Heart left ventricle (tissue), 16 donors: ENCODE results near the gene TRIP12. TPM values are rescaled to one million over a fixed set of nuclear protein-coding genes. Genes with fewer than 3 reads are reported as not detected.

Experiments used
- ATAC-seq, 4 donors: fragments of 200-7000 bp; cut with Tn5 transposase; one replicate each; pipeline ENCODE4 v1.9.1; 2020 to 2022; ENCODE audit warnings: moderate library complexity in 4 of 4, mild to moderate bottlenecking in 3 of 4, moderate number of reproducible peaks in 1 of 4
- DNase-seq, 5 donors: peaks; one replicate each; pipeline ENCODE4 v3.0.0-alpha.2; 2020
- H3K27ac ChIP-seq, 12 donors: fragments of 200-600 bp; sonication (generic) in 4 of 12; one replicate each; pipeline versions ENCODE4 v1.5.0 to v1.8.0; 2016 to 2022; ENCODE audit warnings: mild to moderate bottlenecking in 2 of 12
- H3K27me3 ChIP-seq, 9 donors: fragments of 200-600 bp; sonication (generic) in 2 of 9; one replicate each; pipeline versions ENCODE4 v1.5.1 to v1.8.0; 2016 to 2022; ENCODE audit warnings: mild to moderate bottlenecking in 3 of 9
- H3K36me3 ChIP-seq, 9 donors: fragments of 200-600 bp; sonication (generic) in 2 of 9; one replicate each; pipeline versions ENCODE4 v1.5.0 to v1.8.0; 2018 to 2022; ENCODE audit warnings: mild to moderate bottlenecking in 2 of 9
- H3K4me1 ChIP-seq, 12 donors: fragments of 200-600 bp; sonication (generic) in 4 of 12; one replicate each; pipeline versions ENCODE4 v1.5.0 to v1.8.0; 2016 to 2022; ENCODE audit warnings: mild to moderate bottlenecking in 3 of 12
- H3K4me3 ChIP-seq, 12 donors: fragments of 200-600 bp; sonication (generic) in 4 of 12; one replicate each; pipeline versions ENCODE4 v1.5.0 to v1.8.0; 2017 to 2022; ENCODE audit warnings: mild to moderate bottlenecking in 9 of 12, moderate library complexity in 4 of 12
- H3K9me3 ChIP-seq, 12 donors: fragments of 200-600 bp; sonication (generic) in 4 of 12; one replicate each; pipeline versions ENCODE4 v1.5.0 to v1.8.0; 2016 to 2022; ENCODE audit warnings: mild to moderate bottlenecking in 1 of 12
- CTCF ChIP-seq, 12 donors: fragments of 200-600 bp; sonication (generic) in 4 of 12; IDR thresholded peaks; one replicate each; pipeline versions ENCODE4 v1.5.0 to v1.8.0; 2018 to 2022; ENCODE audit warnings: antibody characterized with exemption in 12 of 12, mild to moderate bottlenecking in 5 of 12
- POLR2A ChIP-seq, 2 donors: fragments of 450-650 bp; IDR thresholded peaks; one replicate each; pipeline ENCODE4 v1.6.1; 2017; ENCODE audit warnings: antibody characterized with exemption in 2 of 2, mild to moderate bottlenecking in 2 of 2, moderate library complexity in 2 of 2
- WGBS, 4 donors: extraction: QIAGEN DNeasy Blood & Tissue Kit in 2 of 4; methylation state at CpG; one replicate each; pipeline versions ENCODE4 v1.1.5 to v1.1.7; 2013 to 2018; 5-methylcytosine and 5-hydroxymethylcytosine counted together
- intact Hi-C, 10 donors: fragments of 100-400 bp; cut with DNase I; formaldehyde crosslinking; loops; one replicate each; pipeline versions ENCODE4 v1.11.1 to v1.14.2; 2022
- polyA plus RNA-seq, 2 donors: library from polyadenylated mRNA; stranded (reverse); fragments of 200-250 nt; gene quantifications; one replicate each; pipeline ENCODE4 v1.2.3, GENCODE V29; 2013
- total RNA-seq, 9 donors: library from RNA; depleted of rRNA in 2 of 9; stranded (reverse); fragments of >200 nt in 2 of 9; fragmentation: NEBNext Ultra II Directional in 3 of 9; extraction: Animal tissue kit (Norgen Biotek cat#: 25700) in 3 of 9; gene quantifications; one replicate each; pipeline versions ENCODE4 v1.1.0 to v1.2.4, GENCODE V29; 2016 to 2023
- donor health status: ischemic (EF 13 %, LVEDD 7.1; RV severe dilation, severe dysfunction).
- donor health status: healthy with polysubstance abuse.
- donor health status: DM: no; HTN: yes; CAD: no.
- donor health status: DM: no; HTN: no; CAD: no.
- donor health status: ischemic (EF 25% LVEDD 6.9; RV normal size, moderate dysfunction).
- donor health status: ischemic (EF 25% LVEDD 5.7; RV mildly dilated, moderate dysfunction).
- donor health status: healthy.
- donor health status: DM: yes; HTN: yes; CAD: no.
- donor health status: ischemic (EF 35%, LVEDD 5.7; RV mildly dilated, moderate dysfunction).
- donor health status: nonischemic (EF 11% LVEDD 7.7; RV severe dilation, severe dysfunction).
- donor health status: DM: yes; HTN: yes; CAD: no.
- donor health status: PGD.
- donor health status: ischemic (EF 29% LVEDD 5.4; RV normal size, mild dysfunction).
- donor health status: nonischemic (EF 23%, LVEDD 6.1; RV moderate dilation, normal function).

TRIP12 gene
- total and polyA plus RNA-seq, 11 donors = 16.1 to 245 (median 193) TPM

DNA sequence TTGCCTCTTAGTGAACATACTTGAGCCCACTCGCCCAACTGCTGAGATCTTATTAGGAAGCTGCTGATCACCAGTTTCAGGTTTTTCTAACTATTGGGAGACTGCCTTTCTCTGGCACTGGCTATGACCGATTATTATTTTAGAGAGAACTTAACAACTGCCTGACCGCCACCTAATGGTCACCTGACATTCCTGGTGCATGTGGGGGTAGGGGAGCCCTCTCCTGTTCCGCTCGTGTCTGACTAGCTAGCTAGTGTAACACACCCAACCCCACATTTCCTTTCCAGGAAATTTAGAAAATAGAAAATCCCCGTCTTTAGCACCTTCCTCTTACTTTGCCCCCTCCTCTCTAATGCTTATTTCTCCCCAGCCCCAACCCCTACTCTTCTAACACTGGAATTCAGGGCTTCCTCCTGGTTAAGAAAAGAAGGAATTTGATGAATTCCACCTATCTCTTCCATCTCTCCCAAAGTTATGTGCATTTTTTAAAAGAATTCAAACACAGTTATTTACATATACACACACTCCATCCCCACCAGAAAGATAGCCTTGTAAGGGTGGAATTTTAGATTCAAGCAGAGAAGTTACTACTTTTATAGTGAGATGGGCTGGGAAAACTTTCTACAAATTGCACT is 188.1 kb downstream of the TRIP12 start:
- ATAC-seq (no peak), DNase-seq (no peak)
- TF ChIP-seq CTCF (IDR thresholded peaks at IDR 0.05) = no peak
- TF ChIP-seq POLR2A (IDR thresholded peaks at IDR 0.05) = no peak
- peaks cover 0 to 3% (median 0%) of the 10 kb centered on the region in 12 donors for H3K4me1 ChIP-seq
- no peaks in the 10 kb centered on the region for H3K27me3 ChIP-seq
- intact Hi-C loops = no loop called here
- 70 to 77% (median 75%) methylated on average over 6 of the region's 6 CpGs for WGBS, 4 donors
- H3K4me3 ChIP-seq = no peak overlapping the region
- H3K27ac ChIP-seq = no peak overlapping the region
- H3K36me3 ChIP-seq = no peaks in the 10 kb centered on the region
- peaks cover 0 to 23% (median 12%) of the 10 kb centered on the region in 12 donors for H3K9me3 ChIP-seq

DNA sequence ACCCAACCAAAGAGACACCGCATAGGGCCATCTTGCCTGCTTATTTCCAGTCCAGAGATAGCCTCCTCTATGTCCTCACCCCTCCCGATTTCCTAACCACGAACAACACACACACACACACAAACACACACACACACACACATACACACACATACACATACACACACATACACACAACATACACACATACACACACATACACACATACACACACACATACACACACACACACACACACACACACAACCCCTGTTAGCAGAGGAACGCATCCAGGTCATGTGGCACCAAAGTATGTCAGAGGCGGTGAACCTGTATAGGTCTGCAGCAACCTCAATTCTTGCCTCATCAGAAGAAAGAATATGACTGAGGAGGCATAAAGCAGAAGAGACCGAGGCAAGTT is 188.9 kb downstream of the TRIP12 start:
- no peak for TF ChIP-seq CTCF (IDR thresholded peaks at IDR 0.05)
- TF ChIP-seq POLR2A (IDR thresholded peaks at IDR 0.05) = no peak
- H3K4me3 ChIP-seq = no peak overlapping the region
- ATAC-seq (no peak), DNase-seq (no peak)
- H3K36me3 ChIP-seq = no peaks in the 10 kb centered on the region
- 84 to 91% (median 91%) methylated on average over 6 of the region's 6 CpGs for WGBS, 4 donors
- no peak overlapping the region for H3K27ac ChIP-seq
- intact Hi-C loops = no loop called here
- H3K4me1 ChIP-seq = peaks cover 0 to 3% (median 0%) of the 10 kb centered on the region in 12 donors
- no peaks in the 10 kb centered on the region for H3K27me3 ChIP-seq
- H3K9me3 ChIP-seq = peaks cover 0 to 15% (median 6%) of the 10 kb centered on the region in 12 donors

DNA sequence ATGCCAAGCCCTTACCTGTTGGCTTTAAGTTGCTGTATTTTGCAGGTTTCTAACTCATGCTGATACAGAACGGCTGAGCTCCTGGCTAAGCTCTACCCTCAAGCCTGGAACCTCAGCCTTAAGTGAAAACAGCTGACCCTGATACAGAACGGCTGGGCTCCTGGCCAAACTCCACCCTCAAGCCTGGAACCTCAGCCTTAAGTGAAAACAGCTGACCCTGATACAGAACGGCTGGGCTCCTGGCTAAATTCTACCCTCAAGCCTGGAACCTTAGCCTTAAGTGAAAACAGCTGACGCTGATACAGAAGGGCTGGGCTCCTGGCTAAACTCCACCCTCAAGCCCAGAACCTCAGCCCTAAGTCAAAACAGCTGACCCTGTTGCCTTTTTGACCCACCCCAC is 189.9 kb downstream of the TRIP12 start:
- Histone ChIP-seq H3K36me3 (no peaks in the 10 kb centered on the region), H3K9me3 (peaks cover 0 to 5% (median 0%) of the 10 kb centered on the region in 12 donors), H3K4me3 (no peak overlapping the region), H3K4me1 (peaks cover 0 to 3% (median 0%) of the 10 kb centered on the region in 12 donors), H3K27me3 (no peaks in the 10 kb centered on the region), H3K27ac (no peak overlapping the region)
- TF ChIP-seq POLR2A (IDR thresholded peaks at IDR 0.05) (no peak), CTCF (IDR thresholded peaks at IDR 0.05) (no peak)
- 28 to 36% (median 32%) methylated on average over 4 of the region's 4 CpGs for WGBS, 4 donors
- intact Hi-C loops = no loop called here
- DNase-seq (no peak), ATAC-seq (peak in 2 of 4 donors; percentile 51 to 71)

GRCh38 chr2:229731363-229731762 is 190.4 kb downstream of the TRIP12 start:
- no peak for DNase-seq
- no peak for ATAC-seq
- H3K4me1 ChIP-seq = peaks cover 0 to 3% (median 0%) of the 10 kb centered on the region in 12 donors
- no peaks in the 10 kb centered on the region for H3K9me3 ChIP-seq
- H3K27me3 ChIP-seq = no peaks in the 10 kb centered on the region
- H3K27ac ChIP-seq = no peak overlapping the region
- WGBS, 4 donors = 67 to 81% (median 78%) methylated on average over 5 of the region's 5 CpGs
- no peak for TF ChIP-seq POLR2A (IDR thresholded peaks at IDR 0.05)
- TF ChIP-seq CTCF (IDR thresholded peaks at IDR 0.05) = no peak
- no peak overlapping the region for H3K4me3 ChIP-seq
- no peaks in the 10 kb centered on the region for H3K36me3 ChIP-seq
- intact Hi-C loops = no loop called here
